Stimulated activated CD8-positive, alpha-beta memory T cell treated with anti-CD3 and anti-CD28 coated beads, Interleukin-12 subunit alpha, Interleukin-12 subunit beta, amount 100 ng/mL, for 24 hours (primary cell): ENCODE results near the gene MIGA2.

ENCODE experiments used
- DNase-seq: peaks from one replicate; pipeline ENCODE4 v3.0.0-alpha.2; 2020; ENCODE audit errors: extremely low read depth

The MIGA2 gene

DNA sequence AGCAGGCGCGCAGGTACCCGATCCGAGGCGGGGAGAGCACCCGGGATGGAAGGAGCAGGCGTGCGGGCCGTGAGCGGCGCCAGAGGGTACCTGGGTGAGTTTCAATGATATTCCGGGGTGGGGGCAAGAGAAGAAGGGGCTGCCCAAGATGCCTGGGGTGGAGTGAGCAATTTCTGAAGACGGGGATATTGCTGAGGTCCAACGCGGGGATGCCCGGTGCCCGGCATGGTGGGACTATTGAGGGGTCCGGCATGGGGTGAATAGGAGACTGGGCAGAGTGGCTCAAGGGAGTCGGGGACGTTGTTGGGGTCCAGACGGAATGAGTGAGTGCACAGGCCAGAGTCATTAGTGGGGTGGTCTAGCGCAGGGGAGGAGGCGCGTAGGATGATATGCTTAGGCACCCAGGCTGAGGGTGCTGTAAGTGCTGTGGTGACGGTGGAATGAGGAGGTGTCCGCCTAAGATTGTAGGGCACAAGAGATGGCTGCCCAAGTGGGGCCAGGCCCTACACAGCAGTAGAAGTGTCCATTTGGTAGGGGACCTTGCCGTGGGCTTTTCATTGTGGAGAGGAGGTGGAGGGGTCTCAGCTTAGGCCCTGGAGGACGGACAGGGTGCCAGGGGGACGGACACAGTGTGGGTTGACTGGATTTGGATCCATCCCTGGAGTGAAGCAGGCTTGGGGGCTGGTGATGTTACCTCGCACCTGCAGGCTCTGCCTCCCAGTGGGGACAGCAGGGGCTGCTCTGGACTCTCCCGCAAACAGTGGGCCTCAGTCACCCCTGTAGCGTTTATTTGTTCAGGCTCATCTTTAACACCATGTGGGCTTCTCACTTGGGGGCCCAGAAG is 719 bp downstream of the MIGA2 start:
- DNase-seq = no peak

DNA sequence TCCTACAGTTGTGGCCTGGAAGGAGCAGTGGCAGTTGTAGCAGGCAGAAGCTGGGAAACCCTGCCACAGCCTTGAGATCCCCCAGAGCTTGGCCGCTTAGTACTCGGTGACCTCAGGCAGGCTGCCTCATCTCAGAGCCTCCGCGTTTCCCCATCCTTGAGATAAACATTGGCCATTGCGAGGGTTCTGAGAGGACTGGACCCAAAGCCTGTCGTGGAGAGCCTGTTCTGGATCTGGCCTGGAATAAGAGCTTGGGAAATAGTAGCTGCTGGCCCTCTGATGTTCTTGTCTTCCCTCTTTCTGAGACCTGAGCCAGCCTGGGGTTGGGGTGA is 1.3 kb downstream of the MIGA2 start:
- no peak for DNase-seq

DNA sequence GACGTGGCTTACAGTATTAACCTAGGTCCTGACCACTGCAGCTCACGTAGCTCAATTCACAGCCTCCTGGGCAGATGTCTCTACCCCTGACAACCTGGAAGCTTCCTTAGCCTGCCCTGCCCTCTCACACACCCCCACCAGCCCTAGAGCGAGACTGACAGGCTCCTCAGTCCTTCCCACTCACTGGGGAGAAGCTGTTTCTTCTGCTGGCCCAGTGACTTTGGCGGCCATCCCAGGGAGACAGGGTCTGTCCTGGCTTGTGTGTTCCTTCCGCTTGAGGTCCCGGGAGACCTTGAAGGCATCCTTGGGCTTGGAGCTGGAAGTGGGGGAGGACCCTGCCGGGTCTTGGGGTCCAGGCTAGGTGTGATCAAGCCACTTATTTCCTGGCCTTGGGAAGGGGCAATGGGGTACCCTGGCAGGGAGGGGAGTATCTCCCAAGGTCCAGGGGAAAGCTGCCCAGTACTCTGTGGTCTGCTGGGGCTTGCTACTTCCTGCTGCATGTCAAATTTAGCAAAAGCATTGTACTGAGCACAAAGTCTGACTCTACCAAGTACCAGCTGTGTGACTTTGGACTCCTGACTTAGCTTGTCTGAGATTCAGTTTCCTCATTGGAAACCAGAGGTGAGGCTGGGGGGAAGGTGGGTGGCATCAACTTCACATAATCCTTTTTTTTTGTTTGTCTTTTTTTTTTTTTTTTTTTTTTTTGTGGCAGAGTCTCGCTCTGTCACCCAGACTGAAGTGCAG is 1.9 kb downstream of the MIGA2 start:
- DNase-seq = no peak

DNA sequence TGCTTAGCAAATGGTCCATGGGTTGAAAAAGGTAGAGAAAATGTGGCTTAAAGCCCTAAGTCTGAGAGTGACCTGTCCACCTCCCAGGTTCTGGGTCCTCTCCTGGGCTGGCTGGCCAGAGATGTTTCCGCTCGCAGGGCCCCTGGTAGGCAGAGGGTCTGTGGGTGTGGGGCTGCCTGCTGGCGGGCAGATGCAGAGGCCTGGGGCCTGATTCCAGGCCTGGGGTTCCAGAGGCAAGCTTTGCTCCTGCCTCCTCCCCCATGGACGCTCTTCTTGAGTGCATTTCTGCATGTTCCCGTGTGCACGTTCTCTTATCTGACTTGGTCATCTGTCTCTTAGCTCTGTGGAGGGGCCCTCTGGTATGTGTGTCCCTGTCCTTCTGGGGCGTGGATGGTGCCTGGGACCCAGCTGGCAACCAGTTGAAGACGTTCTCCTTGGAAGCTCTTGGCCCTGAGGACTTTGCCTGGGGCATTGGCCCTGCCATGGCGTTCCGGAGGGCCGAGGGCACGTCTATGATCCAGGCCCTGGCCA is 3.8 kb downstream of the MIGA2 start:
- DNase-seq = no peak

DNA sequence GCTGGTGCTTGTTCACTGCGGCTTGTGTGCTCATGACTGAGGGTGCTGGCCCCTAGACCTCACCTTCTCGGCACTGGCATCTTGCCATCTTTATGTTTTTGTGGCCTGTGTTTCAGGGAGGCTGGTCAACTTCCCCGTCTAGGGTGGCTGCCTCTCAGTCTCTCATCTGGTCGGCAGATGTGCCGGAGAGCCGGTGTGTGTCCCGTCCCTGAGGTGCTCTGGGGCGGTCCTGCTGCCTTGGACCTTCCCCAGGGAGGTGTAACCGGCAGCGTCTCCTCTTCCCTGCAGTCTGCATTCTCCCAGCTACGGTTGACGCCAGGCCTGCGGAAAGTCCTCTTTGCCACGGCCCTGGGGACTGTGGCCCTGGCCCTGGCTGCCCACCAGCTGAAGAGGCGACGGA is 5.6 kb downstream of the MIGA2 start:
- no peak for DNase-seq

DNA sequence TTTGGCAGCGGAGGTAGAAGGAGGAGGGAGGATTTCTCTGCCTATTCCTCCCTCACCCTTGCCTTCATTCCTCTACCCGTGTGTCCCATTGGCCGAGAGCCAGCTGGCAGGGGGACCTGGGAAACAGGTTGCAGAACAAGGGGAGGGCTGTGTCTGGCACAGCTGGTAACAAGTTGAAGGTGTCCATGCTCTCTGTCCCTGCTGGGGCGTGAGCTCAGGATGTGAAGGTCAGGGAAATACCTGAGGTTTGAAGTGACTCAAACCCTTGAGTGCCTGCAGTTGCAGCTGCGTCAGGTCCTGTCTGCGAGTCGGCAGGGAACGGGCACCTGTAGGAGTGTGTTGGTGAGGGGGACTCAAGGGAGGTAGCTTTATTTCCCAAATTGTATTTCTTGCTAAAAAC is 16.2 kb downstream of the MIGA2 start:
- no peak for DNase-seq

DNA sequence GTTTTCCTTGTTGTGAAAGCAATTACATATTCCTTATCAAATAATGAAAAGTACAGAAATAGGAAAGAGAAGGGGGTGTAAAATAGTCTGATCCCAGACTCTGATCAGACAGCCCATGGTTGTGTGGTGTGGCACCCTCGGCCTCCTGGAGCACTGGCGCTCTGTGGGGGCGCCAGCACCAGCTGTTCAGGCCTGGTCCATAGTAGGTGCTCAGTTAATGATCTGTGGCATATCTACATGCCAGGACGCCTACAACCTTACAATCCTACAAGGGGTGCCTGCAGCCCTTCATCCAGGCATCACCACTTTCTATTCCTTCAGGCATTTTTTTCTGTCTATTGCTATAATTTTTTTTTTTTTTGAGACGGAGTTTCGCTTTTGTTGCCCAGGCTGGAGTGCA is 16.6 kb downstream of the MIGA2 start:
- DNase-seq = no peak

DNA sequence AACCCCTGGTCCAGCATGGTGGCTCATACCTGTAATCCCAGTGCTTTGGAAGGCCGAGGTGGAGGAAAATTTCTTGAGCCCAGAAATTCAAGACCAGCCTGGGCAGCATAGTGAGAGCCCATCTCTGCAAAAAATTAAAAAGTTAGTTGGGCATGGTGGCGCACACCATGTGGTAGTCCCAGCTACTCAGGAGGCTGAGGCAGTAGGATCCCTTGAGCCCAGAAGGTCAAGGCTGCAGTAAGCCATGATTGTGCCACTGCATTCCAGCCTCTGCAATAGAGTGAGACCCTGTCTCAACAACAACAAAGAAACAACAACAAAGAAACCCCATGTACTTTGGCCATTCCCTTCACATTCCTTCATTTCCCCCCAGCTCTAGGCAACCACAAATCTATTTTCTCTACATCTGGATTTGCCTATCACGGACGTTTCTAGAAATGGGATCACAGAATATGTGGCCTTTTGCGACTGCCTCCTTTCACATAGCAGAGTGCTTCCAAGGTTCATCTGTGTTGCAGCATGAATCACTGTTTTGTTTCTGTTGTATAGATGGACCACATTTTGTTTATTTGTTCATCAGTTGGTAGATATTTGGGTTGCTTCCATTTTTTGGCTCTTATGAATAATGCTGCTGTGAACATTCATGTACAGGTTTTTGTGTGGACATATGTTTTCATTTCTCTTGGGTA is 17.9 kb downstream of the MIGA2 start:
- no peak for DNase-seq

DNA sequence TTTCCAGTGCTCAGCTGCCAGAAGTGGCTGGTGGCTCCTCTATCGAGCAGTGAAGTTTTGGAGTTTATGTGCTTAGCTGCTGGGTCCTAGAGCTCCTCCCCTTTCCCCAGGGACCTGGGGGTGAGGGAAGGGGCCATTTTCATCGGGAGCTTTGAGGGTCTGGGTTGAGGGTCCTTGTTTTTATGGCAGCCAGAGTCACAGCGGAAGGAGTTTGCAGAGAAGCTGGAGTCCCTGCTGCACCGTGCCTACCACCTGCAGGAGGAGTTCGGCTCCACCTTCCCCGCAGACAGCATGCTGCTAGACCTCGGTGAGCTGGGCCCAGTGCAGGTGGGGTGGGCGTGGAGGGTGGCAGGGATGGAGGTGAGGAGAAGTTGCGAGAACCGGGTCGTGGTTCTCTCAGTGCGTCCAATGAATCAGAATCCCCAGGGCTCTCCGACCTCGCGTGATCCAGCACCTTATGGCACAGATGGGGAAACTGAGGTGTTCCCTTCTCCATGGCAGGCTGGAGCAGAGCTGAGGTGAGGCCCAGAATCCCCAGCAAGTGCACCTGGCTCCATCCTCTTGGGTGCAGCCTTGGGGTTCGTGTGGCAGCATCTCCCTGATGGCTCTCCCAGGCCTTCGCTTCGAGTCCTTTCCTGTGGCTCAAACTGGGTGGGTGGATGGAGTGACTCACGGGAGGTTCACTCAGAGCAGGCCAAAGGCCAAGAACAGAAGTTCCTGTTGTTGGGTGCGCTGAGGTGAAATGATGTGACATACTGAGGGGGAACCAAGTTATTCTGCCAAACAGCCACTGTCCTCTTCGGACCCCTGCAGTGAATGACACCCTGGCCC is 22.8 kb downstream of the MIGA2 start:
- DNase-seq = no peak

DNA sequence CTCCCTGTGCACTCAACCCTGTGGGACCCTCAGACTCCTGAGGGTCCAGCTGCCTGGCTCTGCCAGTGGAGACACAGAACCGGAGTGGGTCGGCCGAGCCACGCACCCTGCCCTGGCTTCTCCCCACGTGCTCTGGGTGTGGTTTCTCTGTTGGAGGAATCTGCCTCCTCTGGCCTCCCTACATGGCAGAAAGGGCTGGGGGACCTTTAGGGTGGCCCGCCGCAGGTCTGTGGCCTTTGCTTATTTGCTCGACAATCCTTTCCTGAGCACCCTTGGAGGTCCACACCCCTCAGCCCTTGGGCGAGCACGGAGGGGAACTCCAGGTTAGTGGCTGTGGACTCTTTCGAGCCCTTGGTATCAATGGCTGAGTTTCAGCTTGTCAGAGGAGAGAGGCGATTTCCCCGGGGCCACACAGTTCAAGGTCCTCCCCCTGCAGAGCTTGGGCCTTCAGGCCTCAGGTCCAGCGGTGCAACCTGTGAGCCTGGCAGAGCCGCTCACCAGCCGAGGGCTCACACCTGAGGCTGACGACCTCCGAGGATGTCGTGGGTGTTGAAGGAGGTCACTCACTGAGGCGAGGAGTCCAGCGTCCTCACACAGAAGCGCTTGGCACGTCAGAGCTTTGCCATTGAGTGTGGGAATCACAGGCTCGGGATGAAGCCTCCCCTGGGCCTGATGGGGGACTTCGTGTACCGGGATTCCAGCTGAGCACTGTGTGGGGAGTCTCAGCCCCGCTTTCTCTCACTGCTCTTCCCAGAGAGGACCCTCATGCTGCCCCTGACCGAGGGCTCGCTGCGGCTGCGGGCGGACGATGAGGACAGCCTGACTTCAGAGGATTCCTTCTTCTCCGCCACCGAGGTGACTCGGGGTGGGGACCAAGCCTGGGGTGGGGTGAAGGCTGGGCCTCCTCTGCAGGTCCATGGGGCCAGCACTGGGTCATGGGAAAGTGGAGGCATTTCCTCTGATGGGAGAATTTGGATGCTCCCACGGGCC is 23.7 kb downstream of the MIGA2 start:
- no peak for DNase-seq

DNA sequence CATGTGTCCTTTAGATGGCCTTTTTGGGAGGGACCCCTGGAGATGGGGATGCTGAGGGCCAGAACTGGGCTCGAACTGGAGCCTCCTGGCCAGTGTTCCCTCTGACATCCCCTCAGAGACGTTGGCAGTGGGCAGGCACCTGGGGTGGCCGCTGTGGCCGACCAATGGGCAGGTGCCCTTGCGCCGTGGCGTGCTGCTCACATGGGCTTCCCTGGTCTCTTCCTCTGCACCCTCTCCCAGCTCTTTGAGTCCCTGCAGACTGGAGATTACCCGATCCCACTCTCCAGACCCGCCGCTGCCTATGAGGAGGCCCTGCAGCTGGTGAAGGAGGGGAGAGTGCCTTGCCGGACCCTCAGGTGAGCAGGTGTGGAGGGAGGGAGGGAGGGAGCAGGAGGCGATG is 24.6 kb downstream of the MIGA2 start:
- DNase-seq = no peak

DNA sequence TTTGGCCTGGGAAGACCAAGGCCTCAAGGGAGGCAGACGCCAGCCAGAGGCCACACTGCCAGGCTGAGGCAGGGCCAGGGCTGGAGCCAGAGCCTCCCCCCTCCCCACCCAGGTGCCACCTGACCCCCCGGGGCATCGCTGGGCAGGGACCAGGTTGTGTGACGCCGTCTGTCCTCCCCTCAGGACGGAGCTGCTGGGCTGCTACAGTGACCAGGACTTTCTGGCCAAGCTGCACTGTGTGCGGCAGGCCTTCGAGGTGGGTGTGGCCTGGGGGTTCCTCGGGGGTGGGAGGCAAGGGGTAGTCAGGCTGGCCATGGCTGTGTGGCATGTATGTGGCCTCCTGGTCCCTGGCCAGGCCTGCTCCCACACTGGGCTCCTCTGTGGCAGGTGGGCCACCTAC is 26.6 kb downstream of the MIGA2 start:
- DNase-seq = no peak

DNA sequence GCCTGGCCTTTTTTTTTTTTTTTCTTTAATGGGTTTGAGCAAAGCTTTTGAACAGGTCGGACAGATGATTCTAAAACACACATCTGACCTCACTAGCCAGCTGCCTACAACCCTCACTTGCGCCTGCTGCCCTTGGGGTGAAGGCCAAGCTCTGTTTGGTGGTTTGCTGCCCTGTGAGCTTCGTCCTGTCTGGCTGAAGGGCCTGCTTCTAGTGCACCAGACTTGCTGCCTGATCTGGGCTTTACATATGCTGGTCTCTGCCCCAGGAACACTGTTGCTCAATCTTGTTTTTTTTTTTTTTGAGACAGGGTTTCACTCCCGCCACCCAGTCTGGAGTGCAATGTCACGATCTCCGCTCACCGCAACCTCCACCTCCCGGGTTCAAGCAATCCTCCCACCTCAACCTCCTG is 28.1 kb downstream of the MIGA2 start:
- DNase-seq = no peak

DNA sequence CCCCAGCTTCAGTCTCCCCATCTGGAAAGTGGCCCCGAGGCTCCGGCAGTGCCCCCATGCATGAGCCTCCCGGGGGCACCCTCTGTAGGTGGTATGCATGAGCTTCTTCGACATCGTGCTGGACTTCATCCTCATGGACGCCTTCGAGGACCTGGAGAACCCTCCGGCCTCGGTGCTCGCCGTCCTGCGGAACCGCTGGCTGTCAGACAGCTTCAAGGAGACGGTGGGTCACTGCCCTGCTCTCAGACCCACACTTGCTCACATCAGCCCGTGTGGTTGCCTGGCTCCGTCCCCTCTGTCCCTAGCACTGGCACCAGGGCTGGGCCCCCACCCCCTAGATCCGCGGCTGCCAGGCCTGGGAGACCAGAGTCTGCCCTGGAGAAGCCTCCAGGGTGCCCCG is 31.7 kb downstream of the MIGA2 start:
- no peak for DNase-seq

DNA sequence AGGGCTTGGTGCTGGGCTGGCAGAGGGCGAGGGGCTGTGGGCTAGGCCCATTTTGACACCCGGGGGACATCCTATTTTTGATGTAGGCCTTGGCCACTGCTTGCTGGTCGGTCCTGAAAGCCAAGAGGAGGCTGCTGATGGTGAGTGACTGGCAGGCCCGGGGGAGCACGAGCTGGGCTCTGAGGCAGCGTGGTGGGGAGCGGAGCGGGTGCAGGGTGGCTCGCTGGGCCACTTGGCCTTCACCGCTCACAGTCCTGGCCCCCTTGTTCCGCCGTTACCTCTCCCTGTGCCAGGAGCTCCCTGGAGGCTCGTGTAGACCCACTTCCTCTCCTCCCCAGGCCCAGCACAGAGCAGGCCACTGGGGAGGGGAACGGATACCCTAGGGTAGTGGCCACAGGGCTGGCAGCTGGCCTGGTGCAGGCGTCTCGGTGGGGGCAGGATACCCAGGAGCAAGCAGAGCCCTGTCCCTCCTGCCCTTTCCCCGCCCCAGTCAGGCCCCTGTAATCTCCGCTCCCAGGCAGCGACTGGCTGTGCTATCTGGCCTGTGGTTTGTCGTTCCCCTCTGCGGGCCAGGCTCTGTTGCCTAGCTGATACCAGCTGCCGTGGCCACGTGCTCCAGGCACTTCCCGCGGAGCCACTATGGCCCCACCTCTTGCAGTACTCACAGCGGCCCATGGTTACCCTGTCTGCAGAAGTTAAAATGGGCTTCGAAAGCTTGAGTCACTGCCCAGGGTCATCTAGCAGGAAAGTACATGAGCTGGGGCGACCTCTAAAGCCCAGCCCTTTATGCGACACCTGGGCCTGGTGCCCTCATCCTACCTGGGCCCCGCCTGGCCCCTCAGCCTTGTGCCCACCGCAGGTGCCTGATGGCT is 32.8 kb downstream of the MIGA2 start:
- DNase-seq = peak; percentile 27

DNA sequence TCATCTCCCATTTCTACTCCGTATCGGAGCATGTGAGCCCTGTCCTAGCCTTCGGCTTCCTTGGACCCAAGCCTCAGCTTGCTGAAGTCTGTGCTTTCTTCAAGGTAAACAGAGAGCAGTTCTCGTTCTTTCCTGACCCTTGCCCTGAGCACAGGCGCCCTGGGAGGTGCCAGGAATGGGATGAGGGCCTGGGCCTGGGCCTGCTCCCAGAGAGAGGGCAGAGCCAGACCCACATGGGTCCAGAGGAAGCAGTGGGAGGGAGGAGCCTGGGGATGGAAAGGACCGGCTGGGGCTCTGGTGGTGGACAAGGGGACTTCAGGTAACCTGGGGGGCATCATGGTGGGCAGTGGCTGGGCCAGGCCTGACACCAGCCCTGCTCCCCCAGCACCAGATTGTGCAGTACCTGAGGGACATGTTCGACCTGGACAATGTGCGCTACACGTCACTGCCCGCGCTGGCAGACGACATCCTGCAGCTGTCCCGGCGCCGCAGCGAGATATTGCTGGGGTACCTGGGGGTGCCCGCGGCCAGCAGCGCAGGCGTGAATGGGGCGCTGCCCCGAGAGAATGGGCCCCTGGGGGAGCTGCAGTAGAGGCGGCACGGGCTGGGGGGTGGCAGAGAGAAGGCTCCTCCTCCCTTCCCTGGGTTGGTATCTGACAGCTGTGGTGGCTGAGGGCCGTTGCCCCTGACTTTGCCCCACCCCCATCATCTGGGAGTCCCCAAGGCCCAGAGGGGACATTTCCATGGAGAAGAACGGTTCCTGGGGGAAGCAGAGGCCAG is 33.6 kb downstream of the MIGA2 start:
- no peak for DNase-seq

DNA sequence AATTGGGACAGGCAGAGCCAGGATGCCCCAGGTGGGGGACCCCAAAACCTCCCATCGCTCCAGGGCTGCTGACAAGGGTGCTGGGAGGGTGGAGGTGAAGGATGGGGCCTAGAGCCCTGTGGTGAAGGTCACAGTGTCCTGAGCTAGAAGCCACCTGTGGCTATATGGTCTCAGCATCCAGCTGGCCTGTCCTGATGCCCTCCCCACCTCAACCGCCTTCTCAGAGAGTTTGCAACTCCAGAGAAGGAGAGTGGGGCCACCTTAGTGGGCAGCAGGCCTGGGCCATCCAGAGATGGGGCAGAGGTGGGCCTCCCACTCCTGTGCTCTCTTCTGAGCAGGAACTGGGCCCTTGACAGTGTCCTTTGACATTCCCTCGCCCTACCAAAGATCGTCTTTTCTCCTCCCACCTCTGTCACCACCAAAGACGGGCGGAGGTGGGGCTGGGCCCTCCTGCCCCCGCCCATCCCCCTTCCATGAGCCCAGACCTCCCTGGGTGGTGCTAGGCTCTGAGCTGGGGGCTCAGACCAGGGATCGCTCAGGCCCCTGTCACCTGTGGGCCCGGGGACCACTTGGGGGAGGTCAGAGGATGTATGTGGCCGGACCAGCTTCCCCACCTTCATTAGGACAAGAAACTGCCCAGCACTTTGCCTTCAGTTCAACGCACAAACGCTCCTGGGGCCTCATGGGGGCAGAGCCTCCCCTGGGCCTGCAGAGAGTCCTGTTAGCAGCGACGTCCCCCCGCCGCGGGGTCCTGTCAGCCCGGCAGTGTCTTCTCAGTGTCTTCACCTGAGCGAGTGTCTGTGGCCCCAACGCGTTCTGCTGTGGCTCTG is 34.5 kb downstream of the MIGA2 start:
- DNase-seq = no peak
